GM21381 (cell line): ENCODE data around the gene RBMS3.

Source experiments
- ATAC-seq: cut with Tn5 transposase; IDR thresholded peaks from one replicate; pipeline ENCODE4 v1.9.1; 2021; ENCODE audit warnings: mild to moderate bottlenecking, moderate library complexity; ENCODE audit not compliant: unreplicated experiment

RBMS3 gene

DNA sequence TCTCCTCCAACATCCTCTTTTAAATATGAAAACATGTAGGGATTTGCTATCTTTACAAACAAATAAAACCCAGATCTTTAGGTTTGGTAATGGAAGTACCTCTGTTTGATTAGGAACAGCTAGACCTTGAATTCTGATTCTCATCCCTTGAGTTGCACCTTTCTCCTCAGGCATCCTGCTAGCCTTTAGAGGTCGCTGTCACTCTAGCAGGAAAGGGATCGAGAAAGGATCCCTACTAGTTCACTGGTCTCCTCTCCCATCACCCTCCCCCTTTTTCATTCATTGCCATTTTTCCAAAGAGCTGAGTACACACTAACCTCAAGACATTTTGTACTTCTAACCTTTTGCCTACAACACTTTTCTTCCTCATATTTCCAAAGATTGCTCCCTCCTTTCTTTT is 569.8 kb downstream of the RBMS3 start:
- ATAC-seq, result no peak

DNA sequence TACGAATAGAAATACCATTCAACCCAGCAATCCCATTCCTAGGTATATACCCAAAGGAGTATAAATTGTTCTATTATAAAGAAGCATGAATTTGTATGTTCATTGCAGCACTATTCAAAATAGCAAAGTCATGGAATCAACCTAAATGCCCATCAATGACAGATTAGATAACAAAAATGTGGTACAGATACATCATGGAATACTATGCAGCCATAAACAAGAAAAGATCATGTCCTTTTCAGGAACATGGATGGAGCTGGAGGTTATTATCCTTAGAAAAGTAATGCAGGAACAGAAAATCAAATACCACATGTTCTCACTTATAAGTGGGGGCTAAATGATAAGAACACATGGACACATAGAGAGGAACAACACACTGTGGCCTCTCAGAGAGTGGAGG is 571.9 kb downstream of the RBMS3 start:
- ATAC-seq, result no peak

DNA sequence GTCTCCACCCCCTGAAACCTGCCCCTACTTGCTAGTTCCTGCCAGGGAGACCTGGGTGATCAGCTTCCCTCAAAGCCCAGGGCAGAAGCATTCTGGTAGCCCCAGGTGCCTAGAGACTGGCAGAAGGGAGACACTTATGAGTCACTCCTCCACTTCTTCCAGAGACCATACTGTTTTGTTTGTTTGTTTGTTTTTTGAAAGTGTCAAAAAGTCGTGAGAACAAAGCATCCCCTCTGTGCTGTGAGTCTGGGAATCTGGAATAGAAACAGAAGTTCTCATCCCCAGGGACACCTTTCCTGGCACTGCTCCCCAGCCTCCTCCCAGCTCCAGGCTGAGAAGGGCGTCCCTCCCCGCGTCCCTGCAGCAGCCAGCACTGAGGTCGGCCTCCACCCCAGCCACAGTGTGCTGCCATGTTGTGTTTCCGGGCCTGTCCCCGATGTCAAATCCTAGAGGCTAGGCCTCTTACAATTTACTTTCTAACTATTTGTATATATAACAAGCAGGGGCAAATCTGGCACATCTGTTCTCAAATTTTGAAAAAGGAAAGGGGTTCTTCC is 573.0 kb downstream of the RBMS3 start:
- ATAC-seq, result no peak

DNA sequence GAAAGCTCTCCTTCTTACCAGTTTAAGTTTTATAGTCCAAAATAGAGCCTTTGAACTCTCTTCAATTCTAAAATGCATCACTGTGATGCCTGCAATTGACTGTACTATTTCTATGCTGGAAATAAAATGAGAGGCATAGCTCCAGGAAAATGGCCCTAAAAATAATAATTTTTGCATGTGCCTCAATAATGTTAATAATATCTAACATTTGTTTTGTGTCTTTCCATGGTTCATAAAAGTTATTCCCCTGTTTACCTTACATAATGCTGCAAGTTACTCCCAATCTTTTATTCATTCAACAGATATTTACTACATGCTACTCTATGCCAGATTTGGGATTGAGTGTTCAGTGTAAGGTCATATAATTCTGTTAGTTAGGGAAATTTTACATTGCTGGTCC is 574.0 kb downstream of the RBMS3 start:
- no peak for ATAC-seq

- ATAC-seq, result no peak
Observed at GRCh38 chr3:29859726-29860270, 578.9 kb downstream of the RBMS3 start.

GRCh38 chr3:29864809-29865208 is 583.9 kb downstream of the RBMS3 start:
- ATAC-seq, result no peak

GRCh38 chr3:29868543-29869101 is 587.8 kb downstream of the RBMS3 start:
- ATAC-seq, result no peak

- ATAC-seq, result no peak
Observed at GRCh38 chr3:29870136-29870535, 589.3 kb downstream of the RBMS3 start.

DNA sequence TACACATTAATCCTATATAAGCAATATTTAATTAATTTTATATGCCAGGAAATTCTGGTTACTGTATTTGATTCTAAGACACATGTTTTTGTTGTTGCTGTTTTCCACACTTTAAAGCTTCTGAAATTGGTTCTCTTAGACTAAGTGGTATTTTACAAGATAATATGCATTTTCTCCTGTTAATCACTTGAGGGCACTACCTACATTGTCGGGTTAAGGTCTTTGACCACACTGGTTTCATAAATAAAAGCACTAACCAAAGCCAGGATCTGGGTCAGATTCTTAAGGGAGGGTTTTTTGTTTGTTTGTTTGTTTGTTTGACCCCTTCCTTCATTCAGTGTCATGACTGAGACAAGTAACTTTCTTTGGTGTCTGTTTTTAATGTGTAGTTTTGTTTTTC is 590.2 kb downstream of the RBMS3 start:
- ATAC-seq, result no peak

GRCh38 chr3:29880809-29881208 is 599.9 kb downstream of the RBMS3 start:
- ATAC-seq, result no peak

DNA sequence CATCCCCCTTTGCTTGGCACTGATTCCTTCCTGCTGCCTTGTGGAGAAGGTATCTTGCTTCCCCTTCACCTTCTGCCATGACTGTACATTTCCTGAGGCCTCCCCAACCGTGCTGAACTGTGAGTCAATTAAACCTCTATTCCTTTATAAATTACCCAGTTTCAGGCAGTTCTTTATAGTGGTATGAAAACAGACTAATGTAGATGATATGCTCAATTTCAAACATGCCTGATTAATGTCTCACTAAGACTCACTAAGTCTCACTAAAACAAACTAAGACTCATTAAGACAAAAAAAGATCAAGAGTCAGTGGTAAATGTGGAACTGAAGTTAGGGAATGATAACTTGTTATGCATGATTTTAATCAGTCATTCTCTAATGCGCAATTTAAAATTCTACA is 606.6 kb downstream of the RBMS3 start:
- ATAC-seq, result no peak

- ATAC-seq, result no peak
Observed at GRCh38 chr3:29889215-29889614, 608.3 kb downstream of the RBMS3 start.

GRCh38 chr3:29890801-29891200 is 609.9 kb downstream of the RBMS3 start:
- ATAC-seq, result no peak

- no peak for ATAC-seq
Observed at GRCh38 chr3:29892976-29893554, 612.2 kb downstream of the RBMS3 start.

GRCh38 chr3:29896856-29897255 is 616.0 kb downstream of the RBMS3 start:
- no peak for ATAC-seq

DNA sequence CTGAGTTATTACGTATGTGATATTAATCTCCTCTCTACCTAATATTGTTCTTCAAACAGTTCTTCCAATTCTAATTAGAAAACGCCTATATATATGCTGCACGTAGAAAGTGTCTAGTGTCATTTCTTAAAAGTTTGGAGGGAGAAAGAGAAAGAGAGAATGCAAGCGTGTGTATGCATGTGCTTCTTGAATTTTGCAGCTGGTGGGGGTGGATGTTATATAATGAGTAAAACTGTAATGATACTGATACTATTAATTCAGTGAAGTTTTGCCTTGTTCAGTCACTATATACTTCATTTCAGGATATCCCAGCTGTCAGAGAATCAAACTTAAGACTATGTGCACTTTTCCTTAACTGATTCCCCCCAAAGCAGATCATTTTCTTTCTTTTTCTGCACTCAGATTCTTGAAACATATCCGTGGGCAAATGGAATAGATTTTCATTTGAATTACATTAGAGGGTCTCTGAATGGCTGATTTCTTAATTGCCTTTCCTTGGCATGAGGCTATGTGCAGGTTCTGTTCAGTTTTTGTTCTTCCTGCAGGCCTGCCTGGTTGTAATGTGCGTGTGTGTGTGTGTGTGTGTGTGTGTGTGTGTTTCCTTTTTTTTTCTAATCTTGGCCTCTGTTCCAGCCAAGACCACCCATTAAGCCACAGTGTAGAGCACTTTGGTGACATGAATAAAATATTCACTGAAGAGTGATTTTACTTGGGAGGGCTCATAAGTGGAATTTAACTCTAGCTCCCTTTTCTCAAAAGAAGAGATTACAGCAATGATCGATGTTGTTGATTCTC is 617.5 kb downstream of the RBMS3 start:
- ATAC-seq, result no peak

DNA sequence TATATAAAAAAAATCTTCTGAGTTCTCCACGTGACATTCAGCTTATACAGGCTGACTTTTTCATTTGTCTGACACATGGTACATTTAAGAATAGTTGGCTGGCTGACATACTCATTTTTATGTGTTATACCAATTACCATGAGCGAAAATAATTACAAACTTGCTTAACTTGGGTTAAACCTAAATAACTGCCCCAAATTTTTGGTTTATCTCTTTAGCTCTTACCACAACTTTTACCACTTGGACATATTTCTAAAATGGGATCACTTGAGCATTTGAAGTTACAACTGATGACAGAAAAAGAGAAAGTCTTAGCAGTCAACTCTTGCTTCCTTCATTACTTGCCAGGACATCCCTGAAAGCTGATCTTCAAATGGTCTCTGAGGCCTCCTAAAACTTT is 618.1 kb downstream of the RBMS3 start:
- ATAC-seq, result no peak

DNA sequence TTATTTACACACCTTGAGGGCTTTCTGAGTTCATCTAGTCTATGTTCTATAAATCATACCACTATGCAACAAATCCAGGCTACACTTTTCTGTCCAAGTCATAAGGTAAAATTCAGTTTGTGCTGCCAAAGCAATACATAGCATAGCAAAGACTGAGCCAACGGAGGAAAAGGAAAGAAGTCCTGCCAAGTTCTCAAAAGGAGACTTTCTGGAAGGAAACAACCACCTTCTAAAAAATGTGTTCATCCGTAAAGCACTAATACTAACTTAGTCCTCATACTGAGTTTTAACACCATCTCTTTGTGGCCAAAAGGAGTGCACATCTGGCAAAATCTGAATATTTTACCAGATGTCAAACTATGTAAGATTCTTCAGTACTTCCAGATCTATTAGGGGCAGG is 620.2 kb downstream of the RBMS3 start:
- ATAC-seq, result no peak

DNA sequence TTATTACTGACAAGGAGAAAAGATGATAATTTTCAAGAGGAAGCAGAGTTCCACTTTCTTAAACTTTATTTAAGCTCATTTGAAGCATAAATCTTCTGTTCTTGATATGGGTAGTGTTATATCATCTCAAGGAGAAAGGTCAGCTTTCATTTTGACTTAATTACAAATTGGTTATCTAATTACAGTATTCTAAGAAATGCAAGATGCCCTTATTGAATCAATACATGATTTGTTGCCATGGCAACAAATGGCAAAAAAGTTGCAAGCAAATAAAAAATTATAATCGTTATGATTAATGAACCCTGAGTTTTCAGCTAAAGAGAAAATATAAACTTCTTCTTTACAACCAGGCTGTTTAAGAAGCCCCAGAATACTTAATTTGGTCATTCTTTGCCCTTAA is 622.7 kb downstream of the RBMS3 start:
- ATAC-seq, result no peak

- ATAC-seq, result no peak
Observed at GRCh38 chr3:29906906-29907305, 626.0 kb downstream of the RBMS3 start.

GRCh38 chr3:29912600-29913288 is 631.9 kb downstream of the RBMS3 start:
- no peak for ATAC-seq
